NB4 (cell line): ENCODE data around the gene SLC25A31.
A peak's percentile ranks its signal among the peaks of the same experiment; 100 is the strongest.

Experiments
- DNase-seq: peaks from one replicate; pipeline ENCODE4 v3.0.0; 2010; ENCODE audit warnings: low read depth
- H3K4me3 ChIP-seq: one replicate; pipeline ENCODE4 v1.5.1; 2011; ENCODE audit warnings: mild to moderate bottlenecking, low read depth, low read length, moderate library complexity
- MAX ChIP-seq: IDR thresholded peaks from 2 replicates; pipeline ENCODE4 v1.6.1; 2011; ENCODE audit warnings: low read depth, low read length
- MYC ChIP-seq: IDR thresholded peaks from 2 replicates; pipeline ENCODE4 v1.6.1; 2011; ENCODE audit warnings: low read depth, low read length
- POLR2A ChIP-seq: IDR thresholded peaks from 2 replicates; pipeline ENCODE4 v1.6.1; 2011; ENCODE audit warnings: mild to moderate bottlenecking; ENCODE audit not compliant: insufficient read length; ENCODE audit errors: extremely low read depth
- TF ChIP-seq, protein P1 (sequence below): IDR thresholded peaks from one replicate; pipeline ENCODE4 v1.5.1; 2012; ENCODE audit warnings: low read depth, low read length

The SLC25A31 gene

DNA sequence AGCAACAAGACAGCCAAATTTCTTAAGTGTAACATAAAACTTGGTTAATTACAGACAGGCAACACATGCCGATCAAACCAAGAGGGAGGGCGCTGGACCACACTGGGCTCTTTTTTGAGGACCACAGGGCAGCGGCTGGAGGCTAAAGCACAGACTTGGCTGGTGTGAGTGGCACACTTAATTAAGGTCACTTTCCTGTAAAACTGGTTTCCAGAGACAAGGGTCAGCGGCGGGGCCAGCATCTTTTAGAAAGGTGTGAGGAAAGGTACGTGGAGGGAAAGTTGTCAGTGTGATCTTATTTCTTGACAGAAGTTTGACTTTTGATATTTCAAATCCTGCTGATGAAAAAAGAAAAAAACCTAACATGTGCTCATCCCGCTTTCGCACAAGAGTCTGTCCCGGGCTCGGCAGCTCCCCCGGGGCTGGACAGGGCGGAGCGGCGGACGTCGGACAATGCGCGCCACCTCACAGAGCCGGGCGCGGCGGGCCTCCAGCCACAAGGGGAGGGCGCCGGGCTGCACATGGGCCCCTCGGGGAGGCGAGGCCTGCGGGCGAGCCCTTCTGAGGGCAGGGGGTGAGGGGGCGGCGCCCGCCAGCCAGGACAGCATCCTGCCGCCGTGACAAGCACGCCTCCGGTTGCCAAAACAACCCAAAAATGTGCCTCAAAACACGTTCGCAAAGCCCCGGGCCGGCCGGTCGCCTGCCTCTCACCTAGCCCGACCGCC, 51.3 kb downstream of the SLC25A31 start:
- TF ChIP-seq MYC (no peak), POLR2A (no peak), MAX (no peak)
- TF ChIP-seq, protein P1, sequence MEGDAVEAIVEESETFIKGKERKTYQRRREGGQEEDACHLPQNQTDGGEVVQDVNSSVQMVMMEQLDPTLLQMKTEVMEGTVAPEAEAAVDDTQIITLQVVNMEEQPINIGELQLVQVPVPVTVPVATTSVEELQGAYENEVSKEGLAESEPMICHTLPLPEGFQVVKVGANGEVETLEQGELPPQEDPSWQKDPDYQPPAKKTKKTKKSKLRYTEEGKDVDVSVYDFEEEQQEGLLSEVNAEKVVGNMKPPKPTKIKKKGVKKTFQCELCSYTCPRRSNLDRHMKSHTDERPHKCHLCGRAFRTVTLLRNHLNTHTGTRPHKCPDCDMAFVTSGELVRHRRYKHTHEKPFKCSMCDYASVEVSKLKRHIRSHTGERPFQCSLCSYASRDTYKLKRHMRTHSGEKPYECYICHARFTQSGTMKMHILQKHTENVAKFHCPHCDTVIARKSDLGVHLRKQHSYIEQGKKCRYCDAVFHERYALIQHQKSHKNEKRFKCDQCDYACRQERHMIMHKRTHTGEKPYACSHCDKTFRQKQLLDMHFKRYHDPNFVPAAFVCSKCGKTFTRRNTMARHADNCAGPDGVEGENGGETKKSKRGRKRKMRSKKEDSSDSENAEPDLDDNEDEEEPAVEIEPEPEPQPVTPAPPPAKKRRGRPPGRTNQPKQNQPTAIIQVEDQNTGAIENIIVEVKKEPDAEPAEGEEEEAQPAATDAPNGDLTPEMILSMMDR, result no peak
- no peak for DNase-seq
- no peak overlapping the region for H3K4me3 ChIP-seq

- no peak for DNase-seq
- peak overlapping the region; percentile 91 for H3K4me3 ChIP-seq
- TF ChIP-seq MYC, result no peak
- TF ChIP-seq MAX, result no peak
- TF ChIP-seq, protein P1, result no peak
- TF ChIP-seq POLR2A, result no peak
These were observed 51.8 kb downstream of the SLC25A31 start for GRCh38 chr4:127782025-127782274.

DNA sequence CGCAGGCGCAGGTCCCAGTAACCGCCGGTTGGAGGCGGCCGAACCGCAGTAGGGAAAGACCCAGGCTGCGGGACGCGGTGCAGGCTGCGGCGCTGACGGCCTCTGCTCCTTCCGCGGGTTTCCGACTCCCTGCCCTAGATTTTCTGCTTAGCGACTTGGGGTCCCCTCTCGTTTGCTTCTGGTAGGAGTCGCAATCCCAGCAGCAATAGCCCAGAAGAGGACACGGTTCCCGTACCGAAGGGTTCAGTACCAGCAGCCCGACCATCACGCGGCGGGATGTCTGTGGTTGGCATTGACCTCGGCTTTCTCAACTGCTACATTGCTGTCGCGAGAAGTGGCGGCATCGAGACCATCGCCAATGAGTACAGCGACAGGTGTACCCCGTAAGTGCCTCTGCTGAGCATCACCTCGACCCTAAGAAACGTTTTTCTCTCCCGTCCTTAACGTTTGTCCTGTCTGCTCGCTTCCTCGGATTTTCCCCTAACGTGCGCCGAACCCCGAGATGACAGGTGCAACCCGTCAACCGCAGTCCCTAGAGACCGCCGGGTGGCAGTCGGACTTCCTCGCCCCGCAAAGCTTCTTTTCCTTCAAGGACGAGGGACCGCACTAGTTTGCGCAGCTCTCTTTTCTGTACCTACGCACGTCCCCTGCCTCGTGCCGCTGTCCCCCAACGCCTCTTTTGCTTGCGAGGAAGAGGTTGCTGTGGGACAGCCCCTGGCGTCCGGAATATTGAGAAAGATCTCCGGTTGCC, 52.2 kb downstream of the SLC25A31 start, which contains the start of gene HSPA4L:
TSS of gene HSPA4L (plus strand) at position 48 of the 751 bp plus-strand sequence. CDS start at position 277, 229 bp downstream.
- TF ChIP-seq MAX, result peak; percentile 71
- peak; percentile 78 for TF ChIP-seq POLR2A
- peak; percentile 50; the same call in 1 of the 2 replicates for TF ChIP-seq MYC
- TF ChIP-seq, protein P1, result no peak
- DNase-seq, result peak; percentile 85
- peak within 1 kb of the TSS; percentile 91 for H3K4me3 ChIP-seq

GRCh38 chr4:127783026-127783769, 53.0 kb downstream of the SLC25A31 start:
- TF ChIP-seq MYC, result no peak
- no peak; the same call in 1 of the 2 replicates for TF ChIP-seq MAX
- TF ChIP-seq POLR2A, result no peak
- TF ChIP-seq, protein P1, result no peak
- peak overlapping the region; percentile 91 for H3K4me3 ChIP-seq
- DNase-seq, result peak; percentile 63

DNA sequence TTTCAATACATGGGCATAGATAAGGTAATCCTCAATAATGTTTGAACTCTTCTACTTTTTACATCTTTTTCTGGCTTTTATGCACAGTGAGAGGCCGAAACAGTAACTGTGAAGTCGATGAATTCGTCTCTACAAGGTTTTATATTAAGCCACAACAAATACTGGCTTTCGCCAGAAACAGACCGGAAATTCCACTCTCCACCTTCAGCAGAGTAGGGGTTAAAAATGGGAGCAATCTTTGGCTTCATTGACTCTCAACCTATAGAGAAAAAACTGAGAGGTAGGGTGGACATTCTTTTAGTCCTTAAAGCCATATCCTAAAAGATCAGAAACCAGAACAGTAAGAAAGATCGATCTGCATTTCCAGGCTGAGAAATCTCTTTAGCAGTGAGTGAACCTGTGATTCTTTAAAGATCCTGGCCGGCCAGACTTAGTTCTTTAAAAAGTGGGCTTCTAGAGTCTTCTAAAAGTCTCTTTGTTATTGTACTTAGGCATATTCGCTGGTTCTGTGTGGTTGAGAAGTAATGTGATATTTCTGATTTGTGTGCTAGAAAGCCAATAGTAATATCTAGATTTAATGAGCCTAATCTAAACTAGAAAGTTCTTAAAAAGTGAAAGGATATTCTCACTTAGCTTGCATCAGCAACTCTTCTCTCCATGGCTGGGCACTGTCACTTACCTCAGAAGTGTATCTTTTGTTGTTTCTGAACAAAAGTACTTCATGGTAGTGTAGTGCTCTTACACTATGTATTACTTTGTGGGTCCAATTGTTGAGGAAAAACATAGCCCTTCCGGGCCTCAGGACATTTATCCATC, 54.0 kb downstream of the SLC25A31 start:
- no peak for DNase-seq
- peak overlapping the region; percentile 91 for H3K4me3 ChIP-seq
- TF ChIP-seq MAX, result no peak
- TF ChIP-seq MYC, result no peak
- no peak for TF ChIP-seq POLR2A
- TF ChIP-seq, protein P1, result no peak
